ENCODE measurements around the gene HOPX.
"Not testable (repeated sequence)": the region's sequence is repeated elsewhere in the genome, so short reads cannot be mapped to it uniquely, and the experiment has no call there.

The HOPX gene

GRCh38 chr4:56686537-56687231 lies 5.6 kb upstream of the HOPX start:
- no peak for FAIRE-seq

GRCh38 chr4:56684320-56685050 lies 3.4 kb upstream of the HOPX start:
- no peak for FAIRE-seq

- FAIRE-seq, result no peak
Measured at GRCh38 chr4:56683455-56683854, 2.4 kb upstream of the HOPX start.

GRCh38 chr4:56681853-56682525 lies 893 bp upstream of the HOPX start:
- no peak for FAIRE-seq

GRCh38 chr4:56680266-56680665 lies 830 bp downstream of the HOPX start:
- FAIRE-seq, result no peak

- FAIRE-seq, result no peak
Measured at GRCh38 chr4:56677711-56678110, 3.4 kb downstream of the HOPX start.

GRCh38 chr4:56674984-56675383 lies 6.1 kb downstream of the HOPX start:
- FAIRE-seq, result no peak

GRCh38 chr4:56671860-56672259 lies 9.2 kb downstream of the HOPX start:
- FAIRE-seq, result no peak

GRCh38 chr4:56671373-56671772 lies 9.7 kb downstream of the HOPX start:
- no peak for FAIRE-seq

GRCh38 chr4:56668267-56668666 lies 12.8 kb downstream of the HOPX start:
- no peak for FAIRE-seq

- FAIRE-seq, result not testable (repeated sequence)
Measured at GRCh38 chr4:56667396-56667795, 13.7 kb downstream of the HOPX start.

- FAIRE-seq, result no peak
Measured at GRCh38 chr4:56666279-56666678, 14.8 kb downstream of the HOPX start.

- no peak for FAIRE-seq
Measured at GRCh38 chr4:56665781-56666180, 15.3 kb downstream of the HOPX start.

- FAIRE-seq, result no peak
Measured at GRCh38 chr4:56662782-56663468, 18.2 kb downstream of the HOPX start.

- no peak for FAIRE-seq
Measured at GRCh38 chr4:56659946-56660345, 21.1 kb downstream of the HOPX start.

GRCh38 chr4:56658528-56658927 lies 22.6 kb downstream of the HOPX start:
- FAIRE-seq, result no peak

GRCh38 chr4:56657818-56658217 lies 23.3 kb downstream of the HOPX start:
- no peak for FAIRE-seq

- FAIRE-seq, result no peak
Measured at GRCh38 chr4:56657128-56657527, 24.0 kb downstream of the HOPX start.

- FAIRE-seq, result no peak
Measured at GRCh38 chr4:56656346-56656643, 24.8 kb downstream of the HOPX start.

- no peak for FAIRE-seq
Measured at GRCh38 chr4:56655627-56656345, 25.3 kb downstream of the HOPX start.

- FAIRE-seq, result no peak
Measured at GRCh38 chr4:56655209-56655626, 25.9 kb downstream of the HOPX start.

- no peak for FAIRE-seq
Measured at GRCh38 chr4:56654238-56654632, 26.9 kb downstream of the HOPX start.
